Measurements from ENCODE around the gene CCDC148. TPM values are rescaled to one million over a fixed set of nuclear protein-coding genes. Genes with fewer than 3 reads are reported as not detected.

CCDC148 gene
- total RNA-seq: 0.33 and 0.48 TPM in 2 replicates

DNA sequence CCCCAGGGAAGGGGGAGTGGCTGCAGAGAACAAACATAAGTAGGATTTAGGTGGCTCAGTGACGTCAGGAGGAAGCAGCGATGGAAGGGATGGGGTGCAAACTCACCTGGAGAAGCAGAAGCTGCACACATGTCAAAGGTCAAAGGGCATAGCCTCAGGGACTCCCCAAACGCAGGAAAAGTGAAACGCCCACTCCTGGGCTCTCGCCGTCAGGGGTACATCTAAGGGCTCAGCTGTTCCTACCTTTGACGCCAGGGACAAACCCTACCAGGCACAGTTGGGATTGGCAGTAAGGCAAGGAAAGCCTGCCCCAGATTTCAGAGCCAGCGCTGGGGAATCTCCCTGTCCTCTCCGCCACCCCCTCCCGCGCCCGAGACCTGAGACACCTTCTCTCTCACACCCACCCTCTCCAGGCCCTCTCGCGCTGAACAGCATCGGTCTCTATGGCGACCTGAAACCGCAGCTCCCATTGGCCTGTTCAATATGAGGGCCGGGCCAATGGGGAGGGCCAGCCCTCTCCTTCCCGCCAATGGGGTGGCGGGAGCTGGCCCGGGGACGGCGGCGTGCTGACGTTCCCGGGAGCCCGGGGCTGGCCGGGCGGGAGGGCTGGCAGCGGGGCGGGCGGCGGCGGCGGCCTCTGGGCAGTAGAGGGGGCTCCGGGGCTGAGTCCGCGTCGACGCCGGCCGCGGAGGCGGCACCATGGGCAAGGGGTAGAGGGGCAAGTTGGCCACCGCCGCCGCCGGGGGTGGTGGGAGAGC is at the start of gene CCDC148, which contains the start of gene PKP4:
Gene CCDC148, minus strand, starts transcription at position 445 of the 758 bp plus-strand sequence. Its CDS starts 314 bp downstream, at position 131.
Gene PKP4, plus strand, starts transcription at position 644 of the 758 bp plus-strand sequence. CDS start 76,233 bp downstream, outside the sequence.

Small RNA genes within 50 kb of the gene (small RNA-seq; reads per million reads assigned to genes)
- gene RN7SL393P: not detected

Other genes with a start within 250 kb of the CCDC148 start
- 58.8 and 80.0 TPM in 2 replicates for gene PKP4, start 199 bp upstream of the CCDC148 start, total RNA-seq

Measured in vein endothelial cell (primary cell).